Raji (cell line): Measurements from ENCODE around the gene LIPE.

ENCODE experiments used
- POLR2A ChIP-seq: IDR thresholded peaks from 2 replicates; pipeline ENCODE4 v1.6.1; 2011; ENCODE audit warnings: low read depth, low read length, control low read depth; ENCODE audit not compliant: insufficient read depth

LIPE gene

DNA sequence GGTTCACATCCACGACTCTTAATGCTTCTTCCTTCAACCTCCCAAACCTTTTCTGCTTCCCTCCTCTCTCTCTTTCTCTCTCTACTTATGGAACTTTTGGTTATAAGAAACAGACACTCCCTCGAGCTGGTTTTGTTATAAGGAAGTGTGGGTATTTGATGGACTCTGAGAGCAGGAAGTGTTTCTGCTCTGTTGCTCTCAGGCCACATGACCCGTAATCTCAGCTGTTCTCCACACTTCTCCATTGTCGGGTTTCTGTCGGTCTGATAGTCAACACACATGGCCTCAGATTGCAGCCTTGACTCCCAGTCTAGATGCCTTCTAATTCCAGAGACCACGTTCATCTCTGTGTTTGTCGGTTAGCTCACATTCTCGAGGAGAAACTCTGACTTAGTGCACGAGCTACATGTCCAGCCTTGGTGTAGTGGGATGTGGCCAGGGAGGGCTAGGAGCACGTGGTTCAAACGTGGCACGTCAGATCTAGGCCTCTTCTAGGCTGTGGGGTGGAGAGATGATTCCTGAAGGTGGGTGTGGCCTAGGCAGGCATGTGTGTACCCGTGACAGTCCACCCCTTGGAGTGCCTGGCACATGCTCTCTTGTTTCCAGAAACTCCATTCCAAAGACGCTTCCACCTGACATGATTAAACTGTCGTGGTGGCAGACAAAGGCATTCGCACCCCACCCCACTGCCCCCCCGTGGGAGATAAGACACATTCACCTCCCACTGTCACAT, 63.4 kb downstream of the LIPE start:
- no peak for TF ChIP-seq POLR2A

DNA sequence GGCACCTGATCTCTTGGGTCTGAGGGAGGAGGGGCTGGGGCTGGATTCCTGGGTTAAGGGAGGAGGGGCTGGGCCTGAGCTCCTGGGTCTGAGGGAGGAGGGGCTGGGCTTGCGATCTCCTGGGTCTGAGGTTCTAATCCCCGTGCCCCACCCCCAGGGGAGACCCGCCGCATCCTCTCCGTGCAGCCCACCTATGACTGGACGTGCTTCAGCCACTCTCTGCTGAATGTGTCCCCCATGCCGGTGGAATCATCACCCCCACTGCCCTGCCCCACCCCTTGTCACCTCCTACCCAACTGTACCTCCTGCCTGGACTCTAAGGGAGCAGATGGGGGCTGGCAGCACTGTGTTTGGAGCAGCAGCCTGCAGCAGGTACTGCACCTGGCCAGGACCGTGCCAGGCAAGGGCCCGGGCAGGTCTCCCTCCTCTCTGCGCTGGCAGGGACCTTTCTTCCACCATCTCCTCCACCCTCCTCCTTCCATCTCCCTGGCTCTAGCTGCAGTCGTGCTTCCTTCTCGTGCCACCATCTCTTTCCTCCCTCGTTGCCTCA, 64.2 kb downstream of the LIPE start:
- TF ChIP-seq POLR2A = no peak

DNA sequence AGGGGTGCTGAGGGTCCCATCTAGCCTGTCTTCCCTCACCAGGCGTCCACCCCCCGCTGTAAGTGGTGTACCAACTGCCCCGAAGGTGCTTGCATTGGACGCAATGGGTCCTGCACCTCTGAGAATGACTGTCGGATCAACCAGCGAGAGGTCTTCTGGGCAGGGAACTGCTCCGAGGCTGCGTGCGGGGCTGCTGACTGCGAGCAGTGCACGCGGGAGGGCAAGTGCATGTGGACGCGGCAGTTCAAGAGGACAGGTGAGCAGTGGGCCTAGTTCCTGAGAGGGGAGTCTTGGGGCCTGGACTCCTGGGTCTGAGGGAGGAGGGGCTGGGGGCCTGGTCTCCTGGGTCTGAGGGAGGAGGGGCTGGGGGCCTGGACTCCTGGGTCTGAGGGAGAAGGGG, 64.8 kb downstream of the LIPE start:
- TF ChIP-seq POLR2A = no peak

DNA sequence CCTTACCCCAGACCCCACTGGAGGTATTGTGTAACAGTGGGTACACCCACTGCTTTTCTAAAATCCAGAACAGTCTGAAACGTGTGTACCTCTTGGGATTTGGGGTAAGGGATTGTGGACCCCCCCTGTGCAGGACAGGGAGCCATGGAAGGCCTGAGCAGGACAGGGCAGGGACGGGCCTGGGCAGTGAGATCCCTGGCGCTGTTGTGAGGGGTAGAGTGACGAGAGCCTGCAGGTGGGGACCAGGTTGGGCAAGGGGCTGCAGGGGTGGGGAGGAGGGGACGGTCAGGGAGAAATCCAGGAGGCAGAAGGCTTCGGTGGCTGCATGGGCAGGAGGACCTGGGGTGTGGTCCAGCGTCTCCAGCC, 65.7 kb downstream of the LIPE start:
- no peak for TF ChIP-seq POLR2A

DNA sequence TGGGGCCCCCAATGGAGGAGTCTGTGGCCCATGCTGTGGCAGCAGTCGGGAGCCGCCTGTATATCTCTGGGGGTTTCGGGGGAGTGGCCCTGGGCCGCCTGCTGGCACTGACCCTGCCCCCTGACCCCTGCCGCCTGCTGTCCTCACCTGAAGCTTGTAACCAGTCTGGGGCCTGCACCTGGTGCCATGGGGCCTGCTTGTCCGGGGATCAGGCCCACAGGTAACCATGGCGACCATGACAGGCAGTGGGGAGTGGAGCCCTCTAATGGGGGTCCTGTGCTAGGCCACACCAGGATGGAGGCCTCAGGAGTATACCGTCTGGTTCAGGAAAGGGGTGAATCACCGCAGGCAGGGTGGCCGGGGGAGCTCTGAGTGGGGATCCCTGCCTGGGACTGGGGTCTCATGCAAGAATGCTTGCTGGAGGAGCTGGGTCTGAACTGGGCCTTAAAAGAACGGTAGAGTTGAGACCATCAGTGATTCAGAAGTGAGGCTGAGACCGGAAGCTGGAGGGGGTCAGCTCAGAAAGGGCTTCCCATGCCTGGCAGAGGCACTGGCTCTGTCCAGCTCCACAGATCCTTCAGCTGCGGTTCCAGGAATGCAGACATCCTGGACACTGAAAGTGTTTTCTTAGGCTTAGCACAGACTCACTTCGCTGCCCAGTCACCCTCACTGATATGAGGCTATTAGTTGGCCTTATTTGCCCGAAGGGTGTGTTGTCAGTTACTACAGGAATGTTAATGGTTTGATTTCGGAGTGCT, 66.2 kb downstream of the LIPE start:
- TF ChIP-seq POLR2A = no peak

DNA sequence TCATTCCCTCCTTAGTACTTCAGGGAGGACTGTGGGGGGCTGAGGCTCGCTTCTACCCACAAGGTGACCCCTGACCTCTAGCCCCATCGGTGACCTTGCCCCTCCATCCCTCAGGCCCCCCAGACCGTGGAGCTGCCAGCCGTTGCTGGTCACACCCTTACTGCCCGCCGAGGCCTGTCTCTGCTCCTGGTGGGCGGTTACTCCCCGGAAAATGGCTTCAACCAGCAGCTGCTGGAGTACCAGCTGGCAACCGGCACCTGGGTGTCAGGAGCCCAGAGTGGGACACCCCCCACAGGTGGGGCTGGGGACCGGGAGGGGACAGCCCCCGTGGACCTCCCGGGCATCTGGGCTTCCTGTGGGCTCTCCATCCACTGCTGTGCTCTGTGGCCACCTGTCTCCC, 69.9 kb downstream of the LIPE start:
- TF ChIP-seq POLR2A = no peak

DNA sequence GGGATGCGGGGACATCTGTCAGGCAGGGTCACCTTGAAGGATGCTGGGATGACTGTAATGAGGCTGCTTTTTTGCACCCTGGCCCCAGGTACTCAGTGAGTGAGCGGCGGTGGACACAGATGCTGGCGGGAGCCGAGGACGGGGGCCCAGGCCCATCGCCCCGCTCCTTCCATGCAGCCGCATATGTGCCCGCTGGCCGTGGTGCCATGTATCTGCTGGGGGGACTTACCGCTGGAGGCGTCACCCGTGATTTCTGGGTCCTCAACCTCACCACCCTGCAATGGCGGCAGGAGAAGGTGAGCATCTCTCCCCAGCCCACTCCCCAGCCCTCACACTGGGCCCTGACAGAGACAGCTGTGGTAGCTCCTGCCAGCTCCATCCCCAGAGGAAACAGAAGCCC, 70.5 kb downstream of the LIPE start:
- TF ChIP-seq POLR2A = no peak

DNA sequence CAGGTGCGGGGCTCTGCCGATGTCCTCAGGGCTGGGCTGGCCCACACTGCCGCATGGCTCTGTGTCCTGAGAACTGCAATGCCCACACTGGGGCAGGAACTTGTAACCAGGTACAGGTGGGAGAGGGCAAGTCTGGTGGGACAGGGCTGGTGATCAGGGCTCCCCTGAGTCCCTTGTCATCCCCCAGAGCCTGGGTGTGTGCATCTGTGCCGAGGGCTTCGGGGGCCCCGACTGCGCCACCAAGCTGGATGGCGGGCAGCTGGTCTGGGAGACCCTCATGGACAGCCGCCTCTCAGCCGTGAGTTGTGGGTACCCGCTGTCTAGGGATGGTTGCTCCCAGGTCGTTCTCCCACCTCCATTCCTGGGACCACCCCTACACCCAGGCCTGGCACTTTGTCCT, 71.3 kb downstream of the LIPE start:
- no peak for TF ChIP-seq POLR2A

DNA sequence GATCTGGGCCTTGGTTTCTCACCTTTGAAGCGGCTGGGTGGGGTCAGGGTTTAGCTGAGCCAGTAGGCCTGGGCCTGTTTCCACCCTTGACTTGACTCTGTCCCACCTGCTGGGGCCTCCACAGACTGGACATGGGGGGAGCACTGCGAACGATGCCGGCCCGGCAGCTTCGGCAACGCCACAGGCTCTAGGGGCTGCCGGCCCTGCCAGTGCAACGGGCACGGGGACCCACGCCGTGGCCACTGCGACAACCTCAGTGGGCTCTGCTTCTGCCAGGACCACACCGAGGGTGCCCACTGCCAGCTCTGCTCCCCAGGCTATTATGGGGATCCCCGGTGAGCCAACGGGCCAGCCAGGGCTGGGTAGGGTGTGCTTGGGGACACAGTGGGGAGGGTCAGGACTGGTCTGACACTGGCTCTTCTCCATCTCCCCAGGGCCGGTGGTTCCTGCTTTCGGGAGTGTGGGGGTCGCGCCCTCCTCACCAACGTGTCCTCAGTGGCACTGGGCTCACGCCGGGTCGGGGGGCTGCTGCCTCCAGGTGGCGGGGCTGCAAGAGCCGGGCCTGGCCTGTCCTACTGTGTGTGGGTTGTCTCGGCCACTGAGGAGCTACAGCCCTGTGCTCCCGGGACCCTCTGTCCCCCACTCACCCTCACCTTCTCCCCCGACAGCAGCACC, 73.7 kb downstream of the LIPE start:
- TF ChIP-seq POLR2A = no peak

DNA sequence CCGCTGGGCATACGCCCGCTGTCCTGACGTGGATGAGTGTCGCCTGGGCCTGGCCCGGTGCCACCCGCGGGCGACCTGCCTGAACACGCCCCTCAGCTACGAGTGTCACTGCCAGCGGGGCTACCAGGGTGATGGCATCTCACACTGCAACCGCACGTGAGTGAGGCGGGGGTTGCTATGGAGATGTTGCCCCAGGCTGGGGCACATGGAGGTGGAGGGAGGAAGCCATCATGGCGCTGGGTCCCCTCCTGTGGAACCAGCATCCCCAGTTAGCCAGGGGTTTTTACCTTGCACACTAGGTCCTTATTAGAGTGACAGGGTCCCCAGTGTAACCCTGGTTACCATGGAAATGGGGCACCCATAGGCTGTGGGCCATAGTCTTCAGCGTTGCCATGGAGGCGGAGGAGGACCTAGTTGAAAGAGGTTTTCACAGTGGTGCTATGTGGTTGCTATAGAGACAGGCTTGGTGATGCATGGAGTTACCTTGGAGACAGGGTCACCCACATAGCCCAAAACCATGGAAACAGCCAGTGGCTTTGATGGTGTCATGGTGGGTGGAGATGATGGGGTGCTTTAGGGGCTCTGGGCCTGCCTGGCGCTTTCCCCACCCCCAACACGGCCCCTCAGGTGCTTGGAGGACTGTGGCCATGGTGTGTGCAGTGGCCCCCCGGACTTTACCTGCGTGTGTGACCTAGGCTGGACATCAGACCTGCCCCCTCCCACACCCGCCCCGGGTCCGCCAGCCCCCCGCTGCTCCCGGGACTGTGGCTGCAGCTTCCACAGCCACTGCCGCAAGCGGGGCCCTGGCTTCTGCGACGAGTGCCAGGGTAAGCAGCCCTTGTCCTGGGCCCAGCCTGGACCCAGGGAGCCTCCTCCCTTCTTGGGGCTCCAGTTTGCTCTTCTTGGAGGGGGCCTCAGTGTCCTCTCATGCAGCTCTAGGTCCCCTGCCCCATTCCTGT, 74.6 kb downstream of the LIPE start:
- TF ChIP-seq POLR2A = no peak
